ENCODE data around the gene SIM2. TPM values are rescaled to one million over a fixed set of nuclear protein-coding genes. Genes with fewer than 3 reads are reported as not detected.

The SIM2 gene
- total RNA-seq, 1 donor from 2014 or later: 9.2 TPM

- Histone ChIP-seq H3K9ac (ENCODE audit: low read length) (peak overlapping the region; percentile 49), H3K4me3 (ENCODE audit: insufficient read depth, low read depth, low read length) (no peak overlapping the region), H4K20me1 (ENCODE audit: insufficient read depth, low read length) (peaks cover 62% of the 10 kb centered on the region), H3K27ac (ENCODE audit: low read depth, low read length) (no peak overlapping the region), H3K4me1 (ENCODE audit: insufficient read depth, low read length) (peaks cover 7% of the 10 kb centered on the region), H3K9me3 (ENCODE audit: insufficient read depth, low read depth, low read length) (no peaks in the 10 kb centered on the region), H3K79me2 (ENCODE audit: insufficient read depth, low read length) (peaks cover 39% of the 10 kb centered on the region), H3K36me3 (ENCODE audit: insufficient read depth, low read length) (no peaks in the 10 kb centered on the region), H3K4me2 (ENCODE audit: low read length) (peak overlapping the region; percentile 78), H2AFZ (ENCODE audit: low read depth, low read length) (no peak overlapping the region), H3K27me3 (ENCODE audit: insufficient read depth, low read length) (peaks cover 95% of the 10 kb centered on the region)
- H3K4me1 Mint-ChIP-seq (ENCODE audit: low read depth, unreplicated experiment): peaks cover 17% of the 10 kb centered on the region
- H3K4me3 Mint-ChIP-seq (ENCODE audit: unreplicated experiment): peak overlapping the region; percentile 83
- peak overlapping the region; percentile 88 for H3K27ac Mint-ChIP-seq (ENCODE audit: unreplicated experiment)
- H3K27me3 Mint-ChIP-seq (ENCODE audit: low read depth, unreplicated experiment): peaks cover 62% of the 10 kb centered on the region
- FAIRE-seq (no peak), DNase-seq (ENCODE audit: low read depth) (no peak)
- H3K9me3 Mint-ChIP-seq (ENCODE audit: unreplicated experiment): peaks cover 5% of the 10 kb centered on the region
- TF ChIP-seq, protein P1, sequence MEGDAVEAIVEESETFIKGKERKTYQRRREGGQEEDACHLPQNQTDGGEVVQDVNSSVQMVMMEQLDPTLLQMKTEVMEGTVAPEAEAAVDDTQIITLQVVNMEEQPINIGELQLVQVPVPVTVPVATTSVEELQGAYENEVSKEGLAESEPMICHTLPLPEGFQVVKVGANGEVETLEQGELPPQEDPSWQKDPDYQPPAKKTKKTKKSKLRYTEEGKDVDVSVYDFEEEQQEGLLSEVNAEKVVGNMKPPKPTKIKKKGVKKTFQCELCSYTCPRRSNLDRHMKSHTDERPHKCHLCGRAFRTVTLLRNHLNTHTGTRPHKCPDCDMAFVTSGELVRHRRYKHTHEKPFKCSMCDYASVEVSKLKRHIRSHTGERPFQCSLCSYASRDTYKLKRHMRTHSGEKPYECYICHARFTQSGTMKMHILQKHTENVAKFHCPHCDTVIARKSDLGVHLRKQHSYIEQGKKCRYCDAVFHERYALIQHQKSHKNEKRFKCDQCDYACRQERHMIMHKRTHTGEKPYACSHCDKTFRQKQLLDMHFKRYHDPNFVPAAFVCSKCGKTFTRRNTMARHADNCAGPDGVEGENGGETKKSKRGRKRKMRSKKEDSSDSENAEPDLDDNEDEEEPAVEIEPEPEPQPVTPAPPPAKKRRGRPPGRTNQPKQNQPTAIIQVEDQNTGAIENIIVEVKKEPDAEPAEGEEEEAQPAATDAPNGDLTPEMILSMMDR (IDR thresholded peaks at IDR 0.05; ENCODE audit: insufficient read depth, low read depth, low read length): no peak
- no peak for TF ChIP-seq EZH2 (IDR thresholded peaks at IDR 0.05; ENCODE audit: insufficient read depth, low read length)
- H3K36me3 Mint-ChIP-seq (ENCODE audit: low read depth, unreplicated experiment): peaks cover 6% of the 10 kb centered on the region
Measured at GRCh38 chr21:36702622-36702968, 3.7 kb downstream of the SIM2 start.

- H3K9ac ChIP-seq (ENCODE audit: low read length): no peak overlapping the region
- Mint-ChIP-seq H3K9me3 (ENCODE audit: unreplicated experiment) (peaks cover 5% of the 10 kb centered on the region), H3K4me1 (ENCODE audit: low read depth, unreplicated experiment) (peaks cover 17% of the 10 kb centered on the region), H3K27me3 (ENCODE audit: low read depth, unreplicated experiment) (peaks cover 63% of the 10 kb centered on the region), H3K27ac (ENCODE audit: unreplicated experiment) (no peak overlapping the region), H3K4me3 (ENCODE audit: unreplicated experiment) (peak overlapping the region; percentile 67), H3K36me3 (ENCODE audit: low read depth, unreplicated experiment) (peaks cover 6% of the 10 kb centered on the region)
- H3K4me3 ChIP-seq (ENCODE audit: insufficient read depth, low read depth, low read length): no peak overlapping the region
- H3K27me3 ChIP-seq (ENCODE audit: insufficient read depth, low read length): peaks cover 94% of the 10 kb centered on the region
- H3K36me3 ChIP-seq (ENCODE audit: insufficient read depth, low read length): no peaks in the 10 kb centered on the region
- TF ChIP-seq EZH2 (IDR thresholded peaks at IDR 0.05; ENCODE audit: insufficient read depth, low read length): no peak
- TF ChIP-seq, protein P1 (IDR thresholded peaks at IDR 0.05; ENCODE audit: insufficient read depth, low read depth, low read length): no peak
- peak overlapping the region; percentile 78 for H3K4me2 ChIP-seq (ENCODE audit: low read length)
- FAIRE-seq (no peak), DNase-seq (ENCODE audit: low read depth) (no peak)
- H3K79me2 ChIP-seq (ENCODE audit: insufficient read depth, low read length): peaks cover 39% of the 10 kb centered on the region
- H4K20me1 ChIP-seq (ENCODE audit: insufficient read depth, low read length): peaks cover 62% of the 10 kb centered on the region
- no peaks in the 10 kb centered on the region for H3K9me3 ChIP-seq (ENCODE audit: insufficient read depth, low read depth, low read length)
- H3K4me1 ChIP-seq (ENCODE audit: insufficient read depth, low read length): peaks cover 7% of the 10 kb centered on the region
- H2AFZ ChIP-seq (ENCODE audit: low read depth, low read length): no peak overlapping the region
- H3K27ac ChIP-seq (ENCODE audit: low read depth, low read length): no peak overlapping the region
Measured at GRCh38 chr21:36703123-36703522, 4.2 kb downstream of the SIM2 start.

DNA sequence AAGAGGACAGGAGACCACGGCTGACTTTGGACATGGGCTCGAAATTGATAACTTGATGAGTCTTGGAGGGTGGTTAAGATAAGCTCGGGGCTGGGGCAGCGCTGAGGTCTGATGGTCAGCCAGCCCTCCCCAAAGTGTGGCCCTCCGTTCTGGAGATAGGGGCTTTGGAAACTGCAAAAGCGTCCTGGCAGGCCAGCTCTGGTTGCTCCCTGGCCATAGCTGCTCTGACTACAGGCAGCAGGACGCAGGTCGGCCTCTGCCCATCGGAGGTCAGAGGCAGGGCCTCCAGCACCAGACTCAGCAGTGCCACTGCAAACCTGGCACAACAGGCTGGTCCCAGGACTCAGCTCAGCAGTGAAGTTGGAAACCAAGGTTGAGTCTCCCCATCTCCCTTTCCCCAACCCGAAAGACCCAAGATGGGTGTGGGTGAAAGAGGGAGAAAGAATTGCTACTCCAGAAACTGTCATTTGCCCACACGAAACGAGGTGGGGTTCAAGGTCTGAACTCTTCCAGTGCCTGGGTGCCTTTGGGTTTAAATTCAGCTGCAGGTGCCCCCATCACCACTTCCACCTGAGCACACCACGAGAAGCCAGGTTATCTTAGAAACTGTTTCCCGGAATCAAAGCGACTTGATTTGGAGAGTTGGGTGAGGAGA is 4.8 kb downstream of the SIM2 start:
- H3K27me3 Mint-ChIP-seq (ENCODE audit: low read depth, unreplicated experiment): peaks cover 68% of the 10 kb centered on the region
- peaks cover 17% of the 10 kb centered on the region for H3K4me1 Mint-ChIP-seq (ENCODE audit: low read depth, unreplicated experiment)
- peaks cover 44% of the 10 kb centered on the region for H3K79me2 ChIP-seq (ENCODE audit: insufficient read depth, low read length)
- peak; percentile 26 for TF ChIP-seq EZH2 (IDR thresholded peaks at IDR 0.05; ENCODE audit: insufficient read depth, low read length)
- TF ChIP-seq, protein P1 (IDR thresholded peaks at IDR 0.05; ENCODE audit: insufficient read depth, low read depth, low read length): no peak
- H3K4me2 ChIP-seq (ENCODE audit: low read length): peak overlapping the region; percentile 51
- H3K27me3 ChIP-seq (ENCODE audit: insufficient read depth, low read length): peaks cover 95% of the 10 kb centered on the region
- H2AFZ ChIP-seq (ENCODE audit: low read depth, low read length): no peak overlapping the region
- H3K9ac ChIP-seq (ENCODE audit: low read length): no peak overlapping the region
- H3K4me3 ChIP-seq (ENCODE audit: insufficient read depth, low read depth, low read length): no peak overlapping the region
- no peaks in the 10 kb centered on the region for H3K9me3 ChIP-seq (ENCODE audit: insufficient read depth, low read depth, low read length)
- FAIRE-seq (no peak), DNase-seq (ENCODE audit: low read depth) (no peak)
- H3K4me3 Mint-ChIP-seq (ENCODE audit: unreplicated experiment): peak overlapping the region; percentile 74
- H3K4me1 ChIP-seq (ENCODE audit: insufficient read depth, low read length): peaks cover 12% of the 10 kb centered on the region
- peaks cover 5% of the 10 kb centered on the region for H3K9me3 Mint-ChIP-seq (ENCODE audit: unreplicated experiment)
- no peak overlapping the region for H3K27ac ChIP-seq (ENCODE audit: low read depth, low read length)
- peaks cover 6% of the 10 kb centered on the region for H3K36me3 Mint-ChIP-seq (ENCODE audit: low read depth, unreplicated experiment)
- H3K36me3 ChIP-seq (ENCODE audit: insufficient read depth, low read length): no peaks in the 10 kb centered on the region
- peaks cover 66% of the 10 kb centered on the region for H4K20me1 ChIP-seq (ENCODE audit: insufficient read depth, low read length)
- H3K27ac Mint-ChIP-seq (ENCODE audit: unreplicated experiment): peak overlapping the region; percentile 41

All from astrocyte (in vitro differentiated cells and primary cell).